ENCODE measurements around the gene TMEM254.

DNA sequence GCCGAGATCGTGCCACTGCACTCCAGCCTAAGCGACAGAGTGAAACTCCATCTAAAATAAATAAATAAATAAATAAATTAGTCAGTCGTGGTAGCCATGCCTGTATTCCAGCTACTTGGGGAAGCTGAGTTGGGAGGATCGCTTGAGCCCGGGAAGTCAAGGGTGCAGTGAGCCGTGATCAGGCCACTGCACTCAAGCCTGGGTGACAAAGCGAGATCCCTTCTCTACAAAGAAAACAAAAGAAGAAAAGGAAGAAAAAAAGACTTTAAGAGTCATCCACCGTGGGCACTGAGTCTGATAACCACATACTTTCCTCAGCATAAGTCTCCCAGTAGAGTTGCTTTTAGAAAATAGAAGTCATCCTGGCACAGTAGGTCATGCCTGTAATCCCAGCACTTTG lies 2.6 kb downstream of the TMEM254 start:
- TF ChIP-seq, protein P1, sequence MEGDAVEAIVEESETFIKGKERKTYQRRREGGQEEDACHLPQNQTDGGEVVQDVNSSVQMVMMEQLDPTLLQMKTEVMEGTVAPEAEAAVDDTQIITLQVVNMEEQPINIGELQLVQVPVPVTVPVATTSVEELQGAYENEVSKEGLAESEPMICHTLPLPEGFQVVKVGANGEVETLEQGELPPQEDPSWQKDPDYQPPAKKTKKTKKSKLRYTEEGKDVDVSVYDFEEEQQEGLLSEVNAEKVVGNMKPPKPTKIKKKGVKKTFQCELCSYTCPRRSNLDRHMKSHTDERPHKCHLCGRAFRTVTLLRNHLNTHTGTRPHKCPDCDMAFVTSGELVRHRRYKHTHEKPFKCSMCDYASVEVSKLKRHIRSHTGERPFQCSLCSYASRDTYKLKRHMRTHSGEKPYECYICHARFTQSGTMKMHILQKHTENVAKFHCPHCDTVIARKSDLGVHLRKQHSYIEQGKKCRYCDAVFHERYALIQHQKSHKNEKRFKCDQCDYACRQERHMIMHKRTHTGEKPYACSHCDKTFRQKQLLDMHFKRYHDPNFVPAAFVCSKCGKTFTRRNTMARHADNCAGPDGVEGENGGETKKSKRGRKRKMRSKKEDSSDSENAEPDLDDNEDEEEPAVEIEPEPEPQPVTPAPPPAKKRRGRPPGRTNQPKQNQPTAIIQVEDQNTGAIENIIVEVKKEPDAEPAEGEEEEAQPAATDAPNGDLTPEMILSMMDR (IDR thresholded peaks at IDR 0.05): no peak
- no peak for TF ChIP-seq POLR2A (IDR thresholded peaks at IDR 0.05)
